ENCODE measurements around the gene MRPL24.

MRPL24 gene

GRCh38 chr1:156742801-156743200 lies 1.9 kb upstream of the MRPL24 start:
- no peak for DNase-seq

GRCh38 chr1:156742017-156742416 lies 1.1 kb upstream of the MRPL24 start:
- no peak for DNase-seq

GRCh38 chr1:156741481-156741983 lies 644 bp upstream of the MRPL24 start:
- DNase-seq: no peak

- peak; percentile 47 for DNase-seq
These were observed 599 bp downstream of the MRPL24 start for GRCh38 chr1:156740237-156740740.

GRCh38 chr1:156738916-156739315 lies 2.0 kb downstream of the MRPL24 start:
- DNase-seq: no peak

GRCh38 chr1:156738407-156738806 lies 2.5 kb downstream of the MRPL24 start:
- no peak for DNase-seq

- DNase-seq: no peak
These were observed 6.8 kb downstream of the MRPL24 start for GRCh38 chr1:156733989-156734584.

GRCh38 chr1:156728599-156729462 lies 12.1 kb downstream of the MRPL24 start, which contains the start of gene ISG20L2:
Gene ISG20L2, minus strand, starts transcription at chr1:156728766. Its CDS starts 1,114 bp downstream, at chr1:156727652.
- DNase-seq: peak; percentile 98

- peak; percentile 88 for DNase-seq
These were observed 12.8 kb downstream of the MRPL24 start, which contains the start of gene METTL25B for GRCh38 chr1:156727926-156728598. Gene METTL25B, plus strand, starts transcription at chr1:156728469. Its CDS starts 636 bp downstream, at chr1:156729105.

- no peak for DNase-seq
These were observed 13.4 kb downstream of the MRPL24 start for GRCh38 chr1:156727492-156727891.

- peak; percentile 86 for DNase-seq
These were observed 14.2 kb downstream of the MRPL24 start for GRCh38 chr1:156726549-156727226.

GRCh38 chr1:156725683-156726280 lies 15.1 kb downstream of the MRPL24 start:
- peak; percentile 90 for DNase-seq

GRCh38 chr1:156721535-156721934 lies 19.4 kb downstream of the MRPL24 start:
- no peak for DNase-seq

- no peak for DNase-seq
These were observed 19.8 kb downstream of the MRPL24 start for GRCh38 chr1:156721131-156721530.

GRCh38 chr1:156717351-156717750 lies 23.5 kb downstream of the MRPL24 start:
- DNase-seq: no peak

GRCh38 chr1:156714830-156715229 lies 26.1 kb downstream of the MRPL24 start:
- no peak for DNase-seq

GRCh38 chr1:156712626-156713025 lies 28.3 kb downstream of the MRPL24 start:
- DNase-seq: no peak

GRCh38 chr1:156711011-156711817 lies 29.7 kb downstream of the MRPL24 start:
- DNase-seq: no peak

- DNase-seq: no peak
These were observed 31.0 kb downstream of the MRPL24 start for GRCh38 chr1:156709757-156710489.

- DNase-seq: no peak
These were observed 31.9 kb downstream of the MRPL24 start for GRCh38 chr1:156709031-156709430.
